Activated gamma-delta T cell treated with anti-CD3 and anti-CD28 coated beads, Interleukin-2, amount 50 U/mL, for 16 hours (primary cell): Measurements from ENCODE around the gene STUB1.

ENCODE experiments used
- DNase-seq: peaks from one replicate; pipeline ENCODE4 v3.0.0-alpha.2; 2020; ENCODE audit warnings: low read depth

Gene STUB1

GRCh38 chr16:725463-726187, 45.4 kb downstream of the STUB1 start:
- no peak for DNase-seq

- DNase-seq, result no peak
Observed at GRCh38 chr16:726188-726437, 45.9 kb downstream of the STUB1 start.

GRCh38 chr16:726438-727290, 46.5 kb downstream of the STUB1 start, which contains the start of the genes CCDC78 and HAGHL:
CCDC78 (minus strand) TSS chr16:726443; CDS start chr16:726367, 76 bp downstream.
HAGHL (plus strand) TSS chr16:727106; CDS start chr16:727510, 404 bp downstream.
- DNase-seq, result peak; percentile 46

- DNase-seq, result no peak
Observed at GRCh38 chr16:727291-727977, 47.2 kb downstream of the STUB1 start.

- no peak for DNase-seq
Observed at GRCh38 chr16:728131-728889, 48.1 kb downstream of the STUB1 start.

- no peak for DNase-seq
Observed at GRCh38 chr16:728890-729744, 48.9 kb downstream of the STUB1 start.

GRCh38 chr16:729768-730665, 49.8 kb downstream of the STUB1 start:
- DNase-seq, result no peak

- no peak for DNase-seq
Observed at GRCh38 chr16:730666-731509, 50.7 kb downstream of the STUB1 start.

GRCh38 chr16:732332-732731, 52.1 kb downstream of the STUB1 start:
- DNase-seq, result no peak
